GM12878 (cell line): ENCODE results near the gene RIC1.

Experiments
- CTCF ChIP-seq, 3 experiments: IDR thresholded peaks in 2 of 3; conservative IDR thresholded peaks in 1 of 3; 2 replicates each; pipeline ENCODE4 v1.5.1; 2011; ENCODE audit warnings: low read depth in 3 of 3, low read length in 3 of 3, mild to moderate bottlenecking in 3 of 3, control low read depth in 2 of 3, moderate library complexity in 2 of 3, inconsistent platforms in 1 of 3, mixed read lengths in 1 of 3; ENCODE audit not compliant: control insufficient read depth in 2 of 3, insufficient read depth in 1 of 3; ENCODE audit errors: extremely low read depth in 1 of 3
- MEF2A ChIP-seq: IDR thresholded peaks from 2 replicates; pipeline ENCODE4 v1.6.1; 2011; ENCODE audit warnings: low read depth, mild to moderate bottlenecking, low read length, moderate library complexity; ENCODE audit not compliant: insufficient read depth
- POLR2A ChIP-seq: IDR thresholded peaks from 2 replicates; pipeline ENCODE4 v1.6.1; 2011; ENCODE audit warnings: low read depth, mild to moderate bottlenecking, low read length
- PRDM15 ChIP-seq: fragments of 450-650 bp; formaldehyde crosslinking; IDR thresholded peaks from 2 replicates; pipeline ENCODE4 v1.4.0; 2020; ENCODE audit warnings: mild to moderate bottlenecking, moderate library complexity
- TCF3 ChIP-seq: IDR thresholded peaks from 2 replicates; pipeline ENCODE4 v1.6.1; 2012; ENCODE audit warnings: low read depth, mild to moderate bottlenecking, low read length, borderline replicate concordance; ENCODE audit not compliant: insufficient read depth

GRCh38 chr9:5708414-5708813, 79.5 kb downstream of the RIC1 start:
- TF ChIP-seq CTCF (IDR thresholded peaks at IDR 0.05 in 2 of 3, conservative IDR thresholded peaks at IDR 0.05 in 1 of 3; ENCODE audit: control insufficient read depth in 2 of 3, extremely low read depth in 1 of 3, insufficient read depth in 1 of 3, low read depth in 3 of 3, low read length in 3 of 3): no peak
- TF ChIP-seq POLR2A: no peak
- TF ChIP-seq PRDM15 (CRISPR knock-in tag): no peak
- no peak for TF ChIP-seq TCF3
- TF ChIP-seq MEF2A: no peak
